ENCODE data around the gene MVP. TPM values are rescaled to one million over a fixed set of nuclear protein-coding genes. Genes with fewer than 3 reads are reported as not detected.

The MVP gene
- total RNA-seq, 4 donors from 2014 or later, result 113 to 247 (median 177) TPM

GRCh38 chr16:29845656-29846055, 25.4 kb downstream of the MVP start:
- no peak for DNase-seq (ENCODE audit: low spot score in 2 of 2)
- H3K9me3 ChIP-seq, result no peaks in the 10 kb centered on the region
- 90 to 92% methylated on average over 18 of the region's 18 CpGs for WGBS, 2 donors
- H3K27me3 ChIP-seq, result no peaks in the 10 kb centered on the region
- no peak overlapping the region for H3K27ac ChIP-seq
- H3K36me3 ChIP-seq, result peaks cover 2 to 77% (median 41%) of the 10 kb centered on the region in 3 donors
- no peak overlapping the region for H3K4me3 ChIP-seq
- peaks cover 0 to 11% (median 0%) of the 10 kb centered on the region in 4 donors for H3K4me1 ChIP-seq
- TF ChIP-seq, protein P1, sequence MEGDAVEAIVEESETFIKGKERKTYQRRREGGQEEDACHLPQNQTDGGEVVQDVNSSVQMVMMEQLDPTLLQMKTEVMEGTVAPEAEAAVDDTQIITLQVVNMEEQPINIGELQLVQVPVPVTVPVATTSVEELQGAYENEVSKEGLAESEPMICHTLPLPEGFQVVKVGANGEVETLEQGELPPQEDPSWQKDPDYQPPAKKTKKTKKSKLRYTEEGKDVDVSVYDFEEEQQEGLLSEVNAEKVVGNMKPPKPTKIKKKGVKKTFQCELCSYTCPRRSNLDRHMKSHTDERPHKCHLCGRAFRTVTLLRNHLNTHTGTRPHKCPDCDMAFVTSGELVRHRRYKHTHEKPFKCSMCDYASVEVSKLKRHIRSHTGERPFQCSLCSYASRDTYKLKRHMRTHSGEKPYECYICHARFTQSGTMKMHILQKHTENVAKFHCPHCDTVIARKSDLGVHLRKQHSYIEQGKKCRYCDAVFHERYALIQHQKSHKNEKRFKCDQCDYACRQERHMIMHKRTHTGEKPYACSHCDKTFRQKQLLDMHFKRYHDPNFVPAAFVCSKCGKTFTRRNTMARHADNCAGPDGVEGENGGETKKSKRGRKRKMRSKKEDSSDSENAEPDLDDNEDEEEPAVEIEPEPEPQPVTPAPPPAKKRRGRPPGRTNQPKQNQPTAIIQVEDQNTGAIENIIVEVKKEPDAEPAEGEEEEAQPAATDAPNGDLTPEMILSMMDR (IDR thresholded peaks at IDR 0.05), result no peak
- no peak for TF ChIP-seq POLR2A (IDR thresholded peaks at IDR 0.05)
- TF ChIP-seq EP300 (IDR thresholded peaks at IDR 0.05), result no peak

DNA sequence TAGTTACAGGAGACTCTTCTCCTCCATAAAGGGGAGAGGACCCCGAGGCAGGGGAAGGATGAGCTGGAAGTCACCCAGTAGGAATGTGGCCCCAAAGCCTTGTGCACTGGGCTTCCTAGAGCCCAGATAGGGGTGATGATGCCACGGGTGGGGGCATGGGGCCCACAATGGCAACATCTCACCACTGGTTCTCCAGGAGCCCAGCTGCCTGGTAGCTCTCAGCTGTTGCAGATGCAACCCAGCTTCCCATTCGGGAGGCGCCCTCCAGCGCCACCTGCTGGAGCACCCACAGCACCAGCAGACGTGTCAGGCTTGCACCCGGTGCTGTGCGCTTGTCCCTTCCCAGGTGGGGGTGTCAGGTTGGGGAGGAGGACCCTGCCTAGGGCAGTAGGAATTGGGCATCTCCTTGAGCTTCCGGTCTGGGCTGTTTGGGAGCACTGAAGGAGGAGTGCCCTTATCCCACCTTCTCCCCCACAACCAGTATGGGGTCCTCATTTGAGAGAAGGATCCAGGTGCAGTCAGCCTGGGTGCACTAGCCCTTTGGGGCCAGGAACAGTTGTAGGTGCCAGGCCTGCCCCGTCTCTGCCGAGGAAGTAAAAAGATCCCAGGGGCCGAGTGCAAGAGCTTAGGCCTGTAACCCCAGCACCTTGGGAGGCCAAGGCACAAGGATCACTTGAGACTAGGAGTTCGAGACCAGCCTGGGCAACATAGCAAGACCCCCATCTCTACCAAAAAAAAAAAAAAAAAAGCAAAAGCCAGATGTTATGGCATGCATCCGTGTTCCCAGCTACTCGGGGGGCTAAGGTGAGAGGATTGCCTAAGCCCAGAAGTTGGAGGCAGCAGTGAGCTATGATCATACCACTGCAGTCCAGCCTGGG, 28.4 kb downstream of the MVP start:
- Histone ChIP-seq H3K27ac (peak overlapping the region in 3 of 4 donors; percentile 30 to 81 (median 37)), H3K4me3 (no peak overlapping the region), H3K27me3 (no peaks in the 10 kb centered on the region), H3K4me1 (peaks cover 0 to 29% (median 0%) of the 10 kb centered on the region in 4 donors), H3K9me3 (no peaks in the 10 kb centered on the region), H3K36me3 (peaks cover 0 to 47% (median 26%) of the 10 kb centered on the region in 3 donors)
- peak; percentile 41 to 42 for DNase-seq (ENCODE audit: low spot score in 2 of 2)
- 38 to 53% methylated on average over 13 to 15 of the region's 15 CpGs for WGBS, 2 donors
- TF ChIP-seq POLR2A (IDR thresholded peaks at IDR 0.05) (no peak), EP300 (IDR thresholded peaks at IDR 0.05) (peak in 1 of 2 donors; percentile 26)
- TF ChIP-seq, protein P1 (IDR thresholded peaks at IDR 0.05), result peak; percentile 83 to 92 (median 86)

GRCh38 chr16:29849505-29849904, 29.2 kb downstream of the MVP start:
- H3K9me3 ChIP-seq, result no peaks in the 10 kb centered on the region
- H3K36me3 ChIP-seq, result peaks cover 0 to 39% (median 24%) of the 10 kb centered on the region in 3 donors
- TF ChIP-seq EP300 (IDR thresholded peaks at IDR 0.05), result no peak
- TF ChIP-seq, protein P1 (IDR thresholded peaks at IDR 0.05), result no peak
- no peak for TF ChIP-seq POLR2A (IDR thresholded peaks at IDR 0.05)
- no peaks in the 10 kb centered on the region for H3K27me3 ChIP-seq
- peaks cover 0 to 31% (median 0%) of the 10 kb centered on the region in 4 donors for H3K4me1 ChIP-seq
- H3K27ac ChIP-seq, result peak overlapping the region in 3 of 4 donors; percentile 30 to 81 (median 37)
- 41 to 48% methylated on average over 5 of the region's 5 CpGs for WGBS, 2 donors
- no peak for DNase-seq (ENCODE audit: low spot score in 2 of 2)
- no peak overlapping the region for H3K4me3 ChIP-seq

DNA sequence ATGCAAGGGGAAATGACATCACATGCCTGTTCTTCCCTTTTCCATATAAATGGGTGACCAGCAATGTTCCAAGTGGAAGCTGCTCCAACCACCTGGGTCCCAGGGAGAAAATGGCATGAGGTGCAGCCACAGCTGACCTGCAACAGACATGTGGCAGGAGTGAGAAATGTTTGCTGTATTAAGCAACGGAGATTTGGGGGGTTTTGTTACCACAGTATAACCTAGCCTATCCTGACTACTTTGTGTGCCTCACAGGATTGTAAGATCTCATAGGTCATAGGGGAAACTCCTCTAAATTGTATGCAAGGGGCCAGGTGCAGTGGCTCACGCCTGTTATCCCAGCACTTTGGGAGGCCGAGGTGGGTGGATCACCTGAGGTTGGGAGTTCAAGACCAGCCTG, 30.7 kb downstream of the MVP start:
- DNase-seq (ENCODE audit: low spot score in 2 of 2), result no peak
- Histone ChIP-seq H3K36me3 (peaks cover 0 to 24% (median 18%) of the 10 kb centered on the region in 3 donors), H3K9me3 (no peaks in the 10 kb centered on the region), H3K27ac (peak overlapping the region in 1 of 4 donors; percentile 81), H3K27me3 (no peaks in the 10 kb centered on the region), H3K4me1 (peaks cover 0 to 31% (median 0%) of the 10 kb centered on the region in 4 donors), H3K4me3 (no peak overlapping the region)
- TF ChIP-seq, protein P1 (IDR thresholded peaks at IDR 0.05), result no peak
- TF ChIP-seq EP300 (IDR thresholded peaks at IDR 0.05), result no peak
- no peak for TF ChIP-seq POLR2A (IDR thresholded peaks at IDR 0.05)
- WGBS, 2 donors, result 88 to 95% methylated on average over 3 of the region's 3 CpGs

DNA sequence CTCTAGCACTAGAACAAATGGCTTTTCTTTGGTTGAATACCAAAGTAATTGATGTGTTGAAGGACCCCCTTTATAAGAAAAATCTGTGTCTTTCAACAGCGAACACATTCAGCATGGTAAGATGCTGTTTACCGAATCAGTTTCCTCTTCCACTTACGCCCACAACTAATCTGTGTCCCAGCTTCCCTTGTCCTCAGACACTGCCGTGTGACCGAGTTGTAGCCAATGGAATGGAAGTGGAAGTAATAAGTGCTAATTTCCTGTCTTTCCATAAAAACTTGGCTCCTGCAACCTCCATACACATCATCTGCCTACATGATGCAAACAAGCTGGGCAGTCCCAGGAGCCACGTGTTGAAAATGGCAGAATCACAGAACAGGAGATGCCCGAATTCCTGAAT, 32.4 kb downstream of the MVP start:
- no peak overlapping the region for H3K4me3 ChIP-seq
- peak overlapping the region; percentile 35 to 81 (median 62) for H3K27ac ChIP-seq
- DNase-seq (ENCODE audit: low spot score in 2 of 2), result no peak
- TF ChIP-seq POLR2A (IDR thresholded peaks at IDR 0.05) (no peak), EP300 (IDR thresholded peaks at IDR 0.05) (peak; percentile 54 to 69)
- TF ChIP-seq, protein P1 (IDR thresholded peaks at IDR 0.05), result no peak
- H3K36me3 ChIP-seq, result peaks cover 0 to 10% (median 2%) of the 10 kb centered on the region in 3 donors
- no peaks in the 10 kb centered on the region for H3K9me3 ChIP-seq
- peaks cover 0 to 38% (median 0%) of the 10 kb centered on the region in 4 donors for H3K4me1 ChIP-seq
- H3K27me3 ChIP-seq, result no peaks in the 10 kb centered on the region
- WGBS, 2 donors, result 22 to 25% methylated on average over 7 of the region's 7 CpGs

Data from tibial nerve (tissue), 4 donors.